Endothelial cell of umbilical vein (primary cell): ENCODE results near the gene GALNT12.

Experiments
- EZH2 ChIP-seq: IDR thresholded peaks from 2 replicates; pipeline ENCODE4 v1.6.1; 2012; ENCODE audit warnings: borderline replicate concordance, low read depth, mild to moderate bottlenecking, moderate library complexity, low read length, inconsistent platforms; ENCODE audit not compliant: severe bottlenecking
- GATA2 ChIP-seq: IDR thresholded peaks from 2 replicates; pipeline ENCODE4 v1.7.0; 2011; ENCODE audit warnings: low read depth, mild to moderate bottlenecking, moderate library complexity, mixed read lengths, low read length; ENCODE audit not compliant: insufficient read length, insufficient read depth
- MYC ChIP-seq: IDR thresholded peaks from one replicate; pipeline ENCODE4 v1.6.1; 2011; ENCODE audit warnings: mild to moderate bottlenecking, low read depth, low read length
- POLR2A ChIP-seq: IDR thresholded peaks from 2 replicates; pipeline ENCODE4 v1.6.1; 2012; ENCODE audit warnings: low read depth, mild to moderate bottlenecking, control low read depth, low read length
- TF ChIP-seq, protein P1 (sequence below): IDR thresholded peaks from 2 replicates; pipeline ENCODE4 v1.6.1; 2011; ENCODE audit not compliant: insufficient read depth, insufficient read length
- TF ChIP-seq, protein P2 (sequence below), 2 donors: IDR thresholded peaks; 1 replicate in 1 of 2; 2 replicates in 1 of 2; pipeline ENCODE4 v1.5.1; 2011; ENCODE audit warnings: low read length in 2 of 2, mild to moderate bottlenecking in 2 of 2, moderate library complexity in 2 of 2, control low read depth in 1 of 2, inconsistent platforms in 1 of 2, low read depth in 1 of 2; ENCODE audit not compliant: insufficient read depth in 1 of 2; ENCODE audit errors: extremely low read depth in 1 of 2

DNA sequence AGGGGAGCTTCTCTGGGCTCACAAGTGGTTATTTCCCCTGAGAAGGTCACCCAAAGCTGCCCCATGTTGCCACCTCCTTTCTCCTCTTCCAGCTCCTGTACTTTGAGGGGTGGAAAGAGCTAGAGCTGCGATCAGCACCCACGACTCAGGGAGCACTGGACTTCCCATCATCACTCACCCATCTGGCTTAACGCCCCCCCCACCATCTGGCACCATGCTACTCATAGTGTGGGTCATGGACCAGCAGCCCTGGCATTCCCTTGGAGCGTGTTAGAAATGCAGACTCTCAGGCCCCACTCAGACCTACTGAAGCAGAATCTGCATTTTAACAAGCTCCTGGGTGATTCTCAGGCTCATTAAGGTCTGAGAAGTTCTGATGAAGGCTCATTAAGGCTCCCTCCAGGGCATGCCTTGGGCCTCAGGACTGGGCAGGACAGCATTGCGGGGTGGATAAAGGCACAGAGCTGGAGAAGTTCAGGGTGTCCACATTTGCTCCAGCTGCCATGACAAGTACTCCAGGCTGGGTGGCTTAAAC is 67.3 kb downstream of the GALNT12 start:
- TF ChIP-seq, protein P1, sequence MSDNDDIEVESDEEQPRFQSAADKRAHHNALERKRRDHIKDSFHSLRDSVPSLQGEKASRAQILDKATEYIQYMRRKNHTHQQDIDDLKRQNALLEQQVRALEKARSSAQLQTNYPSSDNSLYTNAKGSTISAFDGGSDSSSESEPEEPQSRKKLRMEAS = no peak
- no peak for TF ChIP-seq POLR2A
- TF ChIP-seq, protein P2, sequence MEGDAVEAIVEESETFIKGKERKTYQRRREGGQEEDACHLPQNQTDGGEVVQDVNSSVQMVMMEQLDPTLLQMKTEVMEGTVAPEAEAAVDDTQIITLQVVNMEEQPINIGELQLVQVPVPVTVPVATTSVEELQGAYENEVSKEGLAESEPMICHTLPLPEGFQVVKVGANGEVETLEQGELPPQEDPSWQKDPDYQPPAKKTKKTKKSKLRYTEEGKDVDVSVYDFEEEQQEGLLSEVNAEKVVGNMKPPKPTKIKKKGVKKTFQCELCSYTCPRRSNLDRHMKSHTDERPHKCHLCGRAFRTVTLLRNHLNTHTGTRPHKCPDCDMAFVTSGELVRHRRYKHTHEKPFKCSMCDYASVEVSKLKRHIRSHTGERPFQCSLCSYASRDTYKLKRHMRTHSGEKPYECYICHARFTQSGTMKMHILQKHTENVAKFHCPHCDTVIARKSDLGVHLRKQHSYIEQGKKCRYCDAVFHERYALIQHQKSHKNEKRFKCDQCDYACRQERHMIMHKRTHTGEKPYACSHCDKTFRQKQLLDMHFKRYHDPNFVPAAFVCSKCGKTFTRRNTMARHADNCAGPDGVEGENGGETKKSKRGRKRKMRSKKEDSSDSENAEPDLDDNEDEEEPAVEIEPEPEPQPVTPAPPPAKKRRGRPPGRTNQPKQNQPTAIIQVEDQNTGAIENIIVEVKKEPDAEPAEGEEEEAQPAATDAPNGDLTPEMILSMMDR (IDR thresholded peaks at IDR 0.05; ENCODE audit: extremely low read depth in 1 of 2, insufficient read depth in 1 of 2, low read depth in 1 of 2, low read length in 2 of 2) = no peak
- no peak for TF ChIP-seq GATA2
- no peak for TF ChIP-seq MYC
- no peak for TF ChIP-seq EZH2
